Trophoblast cell (in vitro differentiated cells and primary cell): ENCODE measurements around the gene MRFAP1L1.
A peak's percentile ranks its signal among the peaks of the same experiment; 100 is the strongest.

Source experiments
- DNase-seq, 2 donors: peaks; one replicate each; pipeline ENCODE4 v3.0.0-alpha.2; 2016
- H2AFZ ChIP-seq: 2 replicates; pipeline ENCODE4 v1.6.1; 2013; ENCODE audit warnings: low read length, moderate library complexity, mild to moderate bottlenecking; ENCODE audit not compliant: insufficient read depth, poor library complexity
- H2AK5ac ChIP-seq: 2 replicates; pipeline ENCODE4 v1.6.1; 2013; ENCODE audit warnings: mild to moderate bottlenecking, low read length
- H2BK120ac ChIP-seq: 2 replicates; pipeline ENCODE4 v1.6.1; 2013; ENCODE audit warnings: low read length, mild to moderate bottlenecking, moderate library complexity; ENCODE audit not compliant: insufficient read depth, poor library complexity
- H2BK12ac ChIP-seq: 2 replicates; pipeline ENCODE4 v1.6.1; 2013; ENCODE audit warnings: mild to moderate bottlenecking, low read length, moderate library complexity
- H2BK5ac ChIP-seq: 2 replicates; pipeline ENCODE4 v1.6.1; 2013; ENCODE audit warnings: low read length, low read depth, moderate library complexity, mild to moderate bottlenecking; ENCODE audit not compliant: poor library complexity
- H3K14ac ChIP-seq: 2 replicates; pipeline ENCODE4 v1.6.1; 2013; ENCODE audit warnings: mild to moderate bottlenecking, low read length
- H3K18ac ChIP-seq: 2 replicates; pipeline ENCODE4 v1.6.1; 2013; ENCODE audit warnings: mild to moderate bottlenecking, low read length
- H3K23ac ChIP-seq: 2 replicates; pipeline ENCODE4 v1.6.1; 2013; ENCODE audit warnings: low read length
- H3K27ac ChIP-seq: 2 replicates; pipeline ENCODE4 v1.5.1; 2013; ENCODE audit warnings: low read depth, mild to moderate bottlenecking, inconsistent platforms, low read length, moderate library complexity
- H3K27me3 ChIP-seq: 2 replicates; pipeline ENCODE4 v1.6.1; 2013; ENCODE audit warnings: inconsistent platforms, mild to moderate bottlenecking, low read length, moderate library complexity; ENCODE audit not compliant: insufficient read depth
- H3K36me3 ChIP-seq, 2 experiments: 1 replicate in 1 of 2; 2 replicates in 1 of 2; pipeline ENCODE4 v1.6.1; 2013; ENCODE audit warnings: low read length in 2 of 2, mild to moderate bottlenecking in 2 of 2, moderate library complexity in 1 of 2; ENCODE audit not compliant: insufficient read depth in 2 of 2, control insufficient read depth in 1 of 2
- H3K4ac ChIP-seq: 2 replicates; pipeline ENCODE4 v1.6.1; 2013; ENCODE audit warnings: low read depth, mild to moderate bottlenecking, low read length, moderate library complexity
- H3K4me1 ChIP-seq, 2 experiments: 1 replicate in 1 of 2; 2 replicates in 1 of 2; pipeline ENCODE4 v1.6.1; 2013; ENCODE audit warnings: low read length in 2 of 2, mild to moderate bottlenecking in 2 of 2, moderate library complexity in 1 of 2; ENCODE audit not compliant: insufficient read depth in 2 of 2, control insufficient read depth in 1 of 2
- H3K4me2 ChIP-seq: 2 replicates; pipeline ENCODE4 v1.6.1; 2013; ENCODE audit warnings: inconsistent platforms, mild to moderate bottlenecking, low read length, moderate library complexity
- H3K4me3 ChIP-seq: 2 replicates; pipeline ENCODE4 v1.5.1; 2013; ENCODE audit warnings: mild to moderate bottlenecking, low read depth, low read length, inconsistent platforms
- H3K79me1 ChIP-seq: one replicate; pipeline ENCODE4 v1.6.1; 2013; ENCODE audit warnings: low read length
- H3K79me2 ChIP-seq: 2 replicates; pipeline ENCODE4 v1.6.1; 2013; ENCODE audit warnings: low read length, mild to moderate bottlenecking; ENCODE audit not compliant: control insufficient read depth, insufficient read depth, poor library complexity
- H3K9ac ChIP-seq: 2 replicates; pipeline ENCODE4 v1.6.1; 2013; ENCODE audit warnings: mild to moderate bottlenecking, low read length
- H3K9me3 ChIP-seq: 2 replicates; pipeline ENCODE4 v1.6.1; 2013; ENCODE audit warnings: low read depth, mild to moderate bottlenecking, control low read depth, inconsistent platforms, low read length; ENCODE audit not compliant: insufficient read depth
- H4K12ac ChIP-seq: 2 replicates; pipeline ENCODE4 v1.6.1; 2013; ENCODE audit warnings: low read depth, mild to moderate bottlenecking, low read length, moderate library complexity
- H4K8ac ChIP-seq: 2 replicates; pipeline ENCODE4 v1.6.1; 2013; ENCODE audit warnings: low read depth, mild to moderate bottlenecking, low read length, moderate library complexity
- H4K91ac ChIP-seq: one replicate; pipeline ENCODE4 v1.6.1; 2013; ENCODE audit warnings: low read depth, mild to moderate bottlenecking, low read length, moderate library complexity
- WGBS: extraction: QIAGEN DNeasy Blood & Tissue Kit; methylation state at CpG from one replicate; pipeline ENCODE4 v1.1.7; 2013; ENCODE audit warnings: missing lambda C conversion rate; ENCODE audit not compliant: insufficient read length, insufficient coverage; ENCODE audit errors: extremely low coverage; 5-methylcytosine and 5-hydroxymethylcytosine counted together

Gene MRFAP1L1

DNA sequence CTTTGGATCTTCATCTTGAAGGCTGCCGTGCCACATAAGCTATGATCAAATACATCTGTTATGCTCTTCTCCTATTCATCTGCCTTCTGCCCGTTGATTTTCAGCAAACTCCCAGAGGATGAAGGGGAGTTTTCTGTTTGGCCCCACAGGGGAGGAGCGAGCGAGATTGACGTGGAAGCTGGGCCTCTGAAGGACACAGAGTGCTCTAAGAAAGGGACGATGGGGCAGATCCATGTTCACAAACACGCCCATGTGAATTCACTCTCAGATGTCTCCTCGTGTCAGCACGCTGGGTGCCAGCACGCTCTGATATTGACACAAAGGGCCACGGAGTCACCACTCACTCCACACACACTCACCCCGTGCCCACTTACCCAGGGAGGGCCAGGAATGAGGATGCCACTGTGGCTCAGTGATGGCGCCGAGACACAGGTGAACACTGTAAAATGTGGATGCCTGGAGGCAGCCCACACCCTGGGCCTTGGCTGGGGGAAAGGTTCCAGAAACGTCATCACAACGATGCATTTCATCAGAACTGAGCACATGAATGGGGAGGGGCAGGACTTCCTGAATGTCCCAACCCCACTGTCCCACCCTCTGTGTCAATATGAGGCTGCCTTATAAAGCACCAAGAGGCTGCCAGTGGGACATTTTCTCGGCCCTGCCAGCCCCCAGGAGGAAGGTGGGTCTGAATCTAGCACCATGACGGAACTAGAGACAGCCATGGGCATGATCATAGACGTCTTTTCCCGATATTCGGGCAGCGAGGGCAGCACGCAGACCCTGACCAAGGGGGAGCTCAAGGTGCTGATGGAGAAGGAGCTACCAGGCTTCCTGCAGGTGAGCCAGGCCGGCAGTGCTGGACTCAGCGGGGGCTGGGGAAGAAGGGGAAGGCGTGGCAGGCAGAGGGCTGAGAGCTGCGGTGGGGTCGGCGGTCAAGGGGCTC, 16.2 kb downstream of the MRFAP1L1 start, which contains the start of gene S100P:
Gene S100P, plus strand, starts transcription at position 648 of the 946 bp plus-strand sequence. Its CDS starts 55 bp downstream, at position 703.
- H2BK120ac ChIP-seq, result peak within 1 kb of the TSS; percentile 88
- no peak within 1 kb of the TSS for H3K4me2 ChIP-seq
- peak within 1 kb of the TSS; percentile 9 for H4K12ac ChIP-seq
- peak within 1 kb of the TSS; percentile 88 for H2BK5ac ChIP-seq
- DNase-seq, result peak; percentile 91 to 96
- no CpG with 5 or more reads among the region's 29 CpGs for WGBS
- H4K8ac ChIP-seq, result peak within 1 kb of the TSS; percentile 83
- no peak within 1 kb of the TSS for H3K9ac ChIP-seq
- peak within 1 kb of the TSS; percentile 28 for H3K4ac ChIP-seq
- H3K4me1 ChIP-seq, result peaks cover 40 to 58% of the 10 kb centered on the region in 2 experiments
- peaks cover 11% of the 10 kb centered on the region for H3K79me2 ChIP-seq
- no peak within 1 kb of the TSS for H3K4me3 ChIP-seq
- no peak within 1 kb of the TSS for H3K23ac ChIP-seq
- no peaks in the 10 kb centered on the region for H3K9me3 ChIP-seq
- H3K27me3 ChIP-seq, result no peaks in the 10 kb centered on the region
- H3K27ac ChIP-seq, result peak within 1 kb of the TSS; percentile 86
- peak within 1 kb of the TSS; percentile 9 for H2AFZ ChIP-seq
- H2AK5ac ChIP-seq, result peak within 1 kb of the TSS; percentile 56
- peak within 1 kb of the TSS; percentile 92 for H4K91ac ChIP-seq
- peak within 1 kb of the TSS; percentile 81 for H3K18ac ChIP-seq
- H3K36me3 ChIP-seq, result no peaks in the 10 kb centered on the region
- H3K14ac ChIP-seq, result peak within 1 kb of the TSS; percentile 78
- H3K79me1 ChIP-seq, result peaks cover 47% of the 10 kb centered on the region
- H2BK12ac ChIP-seq, result peak within 1 kb of the TSS; percentile 86

DNA sequence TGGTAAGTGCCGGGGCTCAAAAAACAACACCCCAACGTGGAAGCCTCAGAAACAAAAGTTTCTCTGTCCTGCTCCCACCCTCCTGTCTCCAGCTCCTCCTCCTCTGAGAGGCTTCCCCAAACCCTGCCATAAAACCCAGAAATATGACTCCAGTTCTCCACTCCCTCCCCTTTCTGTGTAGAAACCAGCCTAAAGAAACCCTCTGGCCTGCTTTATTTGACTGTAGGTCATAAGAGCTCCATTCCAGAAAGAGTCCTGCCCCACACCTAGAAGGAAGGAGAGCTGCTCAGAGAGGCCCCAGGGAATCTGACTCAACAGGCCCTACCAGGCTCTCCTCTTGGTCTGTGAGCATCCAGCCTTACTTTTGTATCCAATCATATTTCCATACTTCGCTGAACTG, 16.9 kb downstream of the MRFAP1L1 start:
- peaks cover 13% of the 10 kb centered on the region for H3K79me2 ChIP-seq
- peak overlapping the region; percentile 86 for H3K27ac ChIP-seq
- peak overlapping the region; percentile 88 for H2BK120ac ChIP-seq
- H3K18ac ChIP-seq, result peak overlapping the region; percentile 41
- peak overlapping the region; percentile 32 for H2AK5ac ChIP-seq
- H4K12ac ChIP-seq, result peak overlapping the region; percentile 7
- H2BK12ac ChIP-seq, result peak overlapping the region; percentile 74
- H4K8ac ChIP-seq, result peak overlapping the region; percentile 83
- H3K4me2 ChIP-seq, result no peak overlapping the region
- H3K9ac ChIP-seq, result no peak overlapping the region
- peaks cover 47 to 65% of the 10 kb centered on the region in 2 experiments for H3K4me1 ChIP-seq
- H4K91ac ChIP-seq, result peak overlapping the region; percentile 92
- H2BK5ac ChIP-seq, result peak overlapping the region; percentile 88
- WGBS, result no CpG with 5 or more reads among the region's 3 CpGs
- H3K36me3 ChIP-seq, result no peaks in the 10 kb centered on the region
- peaks cover 2% of the 10 kb centered on the region for H3K9me3 ChIP-seq
- H3K23ac ChIP-seq, result no peak overlapping the region
- DNase-seq, result peak; percentile 88 to 92
- H3K4me3 ChIP-seq, result no peak overlapping the region
- H3K4ac ChIP-seq, result peak overlapping the region; percentile 14
- H3K79me1 ChIP-seq, result peaks cover 54% of the 10 kb centered on the region
- no peak overlapping the region for H2AFZ ChIP-seq
- peak overlapping the region; percentile 78 for H3K14ac ChIP-seq
- H3K27me3 ChIP-seq, result no peaks in the 10 kb centered on the region

DNA sequence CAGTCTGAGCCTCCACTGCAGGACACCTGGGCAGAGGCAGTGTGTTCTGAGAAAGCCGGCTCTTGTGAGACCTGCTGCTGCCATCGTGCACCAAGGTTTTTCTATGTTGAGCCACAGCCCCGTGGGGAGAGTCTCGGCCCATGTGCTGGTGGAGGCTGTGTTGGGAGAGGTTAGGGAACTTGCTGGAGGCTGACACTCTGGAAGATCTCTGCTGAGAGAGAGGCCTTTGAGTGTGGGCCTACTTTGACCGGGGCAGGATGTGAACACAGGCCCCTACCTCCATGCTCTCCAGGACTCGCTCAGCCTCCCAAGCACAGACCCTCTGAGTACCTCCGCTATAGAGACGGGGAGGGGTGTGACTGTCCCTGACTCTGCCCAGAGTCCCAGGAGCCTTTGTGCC, 17.3 kb downstream of the MRFAP1L1 start:
- Histone ChIP-seq H2BK12ac (peak overlapping the region; percentile 74), H3K9me3 (peaks cover 2% of the 10 kb centered on the region), H3K18ac (peak overlapping the region; percentile 41), H3K9ac (no peak overlapping the region), H3K23ac (no peak overlapping the region), H3K27me3 (no peaks in the 10 kb centered on the region), H2AFZ (peak overlapping the region; percentile 14), H3K4me2 (no peak overlapping the region), H2AK5ac (peak overlapping the region; percentile 32), H3K4me1 (peaks cover 48 to 66% of the 10 kb centered on the region in 2 experiments), H2BK120ac (peak overlapping the region; percentile 88), H3K79me1 (peaks cover 55% of the 10 kb centered on the region), H3K36me3 (no peaks in the 10 kb centered on the region), H3K4me3 (no peak overlapping the region), H4K12ac (peak overlapping the region; percentile 7), H4K8ac (peak overlapping the region; percentile 83), H3K79me2 (peaks cover 13% of the 10 kb centered on the region), H3K4ac (peak overlapping the region; percentile 14), H4K91ac (peak overlapping the region; percentile 92), H2BK5ac (peak overlapping the region; percentile 88), H3K14ac (peak overlapping the region; percentile 78), H3K27ac (peak overlapping the region; percentile 86)
- DNase-seq, result peak in 1 of 2 donors; percentile 26
- WGBS, result no CpG with 5 or more reads among the region's 8 CpGs

DNA sequence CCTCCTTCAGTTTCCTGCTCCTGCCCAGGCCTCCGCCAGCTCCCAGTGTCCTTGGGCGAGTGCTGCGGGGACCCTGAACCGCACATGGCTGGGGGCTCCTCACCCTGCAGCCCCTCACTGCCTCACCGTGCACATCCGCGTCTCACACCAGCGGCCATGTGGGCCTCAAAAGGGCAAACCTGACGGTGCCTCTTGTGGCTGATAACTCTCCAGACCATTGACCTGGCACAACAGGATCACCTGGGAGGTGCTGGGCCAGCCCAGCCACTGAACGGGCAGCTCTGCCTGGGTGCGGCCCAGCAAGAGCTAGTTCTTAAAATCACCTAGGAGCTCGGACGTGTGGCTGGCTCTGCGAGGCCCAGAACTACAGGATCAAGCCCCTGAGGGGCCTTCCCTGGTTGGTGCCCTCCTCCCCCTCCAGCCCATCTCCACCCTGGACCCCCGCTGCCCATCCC, 20.1 kb downstream of the MRFAP1L1 start:
- Histone ChIP-seq H4K91ac (peak overlapping the region; percentile 100), H3K79me1 (peaks cover 52% of the 10 kb centered on the region), H4K8ac (peak overlapping the region; percentile 95), H2AK5ac (peak overlapping the region; percentile 99), H3K4me2 (peak overlapping the region; percentile 1), H4K12ac (peak overlapping the region; percentile 90), H3K79me2 (peaks cover 13% of the 10 kb centered on the region), H3K27ac (peak overlapping the region; percentile 99), H3K4me1 (peaks cover 46 to 52% of the 10 kb centered on the region in 2 experiments), H3K9me3 (peaks cover 5% of the 10 kb centered on the region), H2BK120ac (peak overlapping the region; percentile 99), H3K9ac (no peak overlapping the region), H2AFZ (peak overlapping the region; percentile 87), H3K23ac (no peak overlapping the region), H3K14ac (peak overlapping the region; percentile 99), H3K4ac (peak overlapping the region; percentile 95), H3K18ac (peak overlapping the region; percentile 99), H3K36me3 (no peaks in the 10 kb centered on the region), H2BK5ac (peak overlapping the region; percentile 99), H2BK12ac (peak overlapping the region; percentile 100), H3K27me3 (no peaks in the 10 kb centered on the region), H3K4me3 (no peak overlapping the region)
- no CpG with 5 or more reads among the region's 15 CpGs for WGBS
- DNase-seq, result peak in 1 of 2 donors; percentile 46
